RPMI8226 (cell line): ENCODE data around the gene CSN1S1.

Experiments
- DNase-seq: peaks from one replicate; pipeline ENCODE4 v3.0.0-alpha.2; 2015

CSN1S1 gene

GRCh38 chr4:69995526-69996016 lies 64.7 kb downstream of the CSN1S1 start, which contains the start of gene STATH:
STATH (plus strand) TSS chr4:69995966; CDS start chr4:69998438, 2,472 bp downstream.
- no peak for DNase-seq
